ENCODE measurements around the gene TFAP2E. TPM values are rescaled to one million over a fixed set of nuclear protein-coding genes. Genes with fewer than 3 reads are reported as not detected.

The TFAP2E gene
- polyA plus RNA-seq, 4 donors = 0.64 to 1.4 TPM; not detected in 2

- FAIRE-seq (no peak), DNase-seq (no peak)
- peaks cover 0 to 11% (median 0%) of the 10 kb centered on the region in 3 donors for H3K4me1 ChIP-seq (ENCODE audit: control insufficient read depth in 3 of 3, insufficient read depth in 2 of 3, low read depth in 1 of 3, low read length in 2 of 3)
- no peak overlapping the region for H3K27ac ChIP-seq (ENCODE audit: low read depth in 1 of 3, low read length in 2 of 3)
- WGBS, 3 donors = 92 to 96% (median 95%) methylated on average over 2 of the region's 2 CpGs
- H3K36me3 ChIP-seq (ENCODE audit: control insufficient read depth in 3 of 3, insufficient read depth in 2 of 3, low read depth in 1 of 3, low read length in 3 of 3) = peaks cover under 1 to 17% (median 2%) of the 10 kb centered on the region in 3 donors
- peaks cover 0 to 9% of the 10 kb centered on the region in 2 donors for H3K9me3 ChIP-seq (ENCODE audit: control insufficient read depth in 2 of 2, insufficient read depth in 1 of 2, low read depth in 1 of 2, low read length in 1 of 2)
- H3K27me3 ChIP-seq (ENCODE audit: control insufficient read depth in 3 of 3, insufficient read depth in 3 of 3, low read length in 3 of 3) = no peaks in the 10 kb centered on the region
- no peak overlapping the region for H3K4me3 ChIP-seq (ENCODE audit: low read depth in 1 of 3, low read length in 3 of 3)
Observed at GRCh38 chr1:35536556-35537162, 36.5 kb upstream of the TFAP2E start.

DNA sequence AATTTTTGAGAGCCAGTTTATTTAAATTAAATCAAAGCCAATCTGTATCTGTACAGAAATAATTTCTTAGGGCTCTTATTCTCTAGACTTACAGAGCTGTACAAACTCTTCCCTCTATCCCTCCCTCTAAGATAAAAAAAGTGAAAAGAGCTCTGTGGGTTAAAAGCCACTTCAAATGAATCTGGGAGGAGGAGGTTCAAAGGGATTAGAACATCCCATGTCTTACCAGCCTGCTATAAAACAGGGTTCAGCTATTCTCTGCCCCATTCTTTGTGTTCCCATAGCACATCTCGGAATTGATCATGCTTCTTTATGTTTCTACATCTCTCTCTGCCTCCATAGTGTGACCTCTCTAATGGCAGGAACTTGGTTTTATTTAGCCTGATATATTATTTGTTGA is 35.3 kb upstream of the TFAP2E start:
- Histone ChIP-seq H3K27me3 (ENCODE audit: control insufficient read depth in 3 of 3, insufficient read depth in 3 of 3, low read length in 3 of 3) (no peaks in the 10 kb centered on the region), H3K27ac (ENCODE audit: low read depth in 1 of 3, low read length in 2 of 3) (no peak overlapping the region), H3K9me3 (ENCODE audit: control insufficient read depth in 2 of 2, insufficient read depth in 1 of 2, low read depth in 1 of 2, low read length in 1 of 2) (peaks cover 0 to under 1% of the 10 kb centered on the region in 2 donors), H3K36me3 (ENCODE audit: control insufficient read depth in 3 of 3, insufficient read depth in 2 of 3, low read depth in 1 of 3, low read length in 3 of 3) (peaks cover 0 to 11% (median 2%) of the 10 kb centered on the region in 3 donors), H3K4me1 (ENCODE audit: control insufficient read depth in 3 of 3, insufficient read depth in 2 of 3, low read depth in 1 of 3, low read length in 2 of 3) (peaks cover 0 to 11% (median 0%) of the 10 kb centered on the region in 3 donors), H3K4me3 (ENCODE audit: low read depth in 1 of 3, low read length in 3 of 3) (no peak overlapping the region)
- DNase-seq (no peak), FAIRE-seq (no peak)
- WGBS, 3 donors = 86 to 97% (median 90%) methylated on average over 1 of the region's 1 CpG

DNA sequence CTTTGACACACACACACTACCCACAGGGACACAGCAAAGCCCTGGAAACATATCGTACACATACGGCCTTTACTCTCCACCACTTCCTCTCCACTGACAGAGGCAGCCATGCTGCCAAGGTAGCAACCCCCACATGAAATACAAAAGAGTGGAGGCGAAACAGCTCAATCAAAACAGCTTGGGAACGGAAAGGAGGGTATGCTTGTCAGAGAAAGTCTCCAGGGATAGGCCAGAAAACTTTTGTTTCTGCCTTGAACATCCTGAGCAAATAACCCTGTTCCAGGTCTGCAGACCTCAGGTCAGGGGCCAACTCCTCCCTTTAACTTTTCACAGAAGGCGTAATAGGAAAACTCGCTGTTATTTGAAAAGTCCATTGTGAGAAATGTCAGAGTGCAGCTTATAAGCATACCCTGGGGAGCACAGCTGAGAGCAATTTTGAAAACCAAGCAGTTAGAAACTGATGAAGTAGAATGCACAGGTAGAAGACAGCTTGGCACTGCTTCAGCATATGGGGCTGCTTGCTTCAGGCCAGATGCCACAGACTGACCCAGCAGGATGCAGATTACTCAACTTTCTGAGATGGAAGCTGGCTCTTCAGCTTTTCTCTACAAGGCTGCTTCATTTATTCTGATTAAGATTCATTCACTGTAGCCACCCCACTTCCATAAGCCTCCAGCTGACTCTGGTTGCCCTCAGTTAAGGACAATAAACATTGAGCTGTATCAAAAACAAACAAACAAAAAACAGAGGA is 33.9 kb upstream of the TFAP2E start:
- no peaks in the 10 kb centered on the region for H3K9me3 ChIP-seq (ENCODE audit: control insufficient read depth in 2 of 2, insufficient read depth in 1 of 2, low read depth in 1 of 2, low read length in 1 of 2)
- H3K36me3 ChIP-seq (ENCODE audit: control insufficient read depth in 3 of 3, insufficient read depth in 2 of 3, low read depth in 1 of 3, low read length in 3 of 3) = peaks cover 0 to 11% (median 4%) of the 10 kb centered on the region in 3 donors
- H3K27me3 ChIP-seq (ENCODE audit: control insufficient read depth in 3 of 3, insufficient read depth in 3 of 3, low read length in 3 of 3) = no peaks in the 10 kb centered on the region
- WGBS, 3 donors = 64 to 90% (median 74%) methylated on average over 6 of the region's 6 CpGs
- H3K4me1 ChIP-seq (ENCODE audit: control insufficient read depth in 3 of 3, insufficient read depth in 2 of 3, low read depth in 1 of 3, low read length in 2 of 3) = peaks cover 0 to 11% (median 0%) of the 10 kb centered on the region in 3 donors
- DNase-seq (peak in 1 of 2 donors; percentile 27), FAIRE-seq (no peak)
- peak overlapping the region in 2 of 3 donors; percentile 5 to 43 for H3K27ac ChIP-seq (ENCODE audit: low read depth in 1 of 3, low read length in 2 of 3)
- H3K4me3 ChIP-seq (ENCODE audit: low read depth in 1 of 3, low read length in 3 of 3) = no peak overlapping the region

- no peak overlapping the region for H3K4me3 ChIP-seq (ENCODE audit: low read depth in 1 of 3, low read length in 3 of 3)
- no peak for DNase-seq
- H3K9me3 ChIP-seq (ENCODE audit: control insufficient read depth in 2 of 2, insufficient read depth in 1 of 2, low read depth in 1 of 2, low read length in 1 of 2) = no peaks in the 10 kb centered on the region
- peaks cover 0 to 9% (median 4%) of the 10 kb centered on the region in 3 donors for H3K36me3 ChIP-seq (ENCODE audit: control insufficient read depth in 3 of 3, insufficient read depth in 2 of 3, low read depth in 1 of 3, low read length in 3 of 3)
- peaks cover 0 to 11% (median 0%) of the 10 kb centered on the region in 3 donors for H3K4me1 ChIP-seq (ENCODE audit: control insufficient read depth in 3 of 3, insufficient read depth in 2 of 3, low read depth in 1 of 3, low read length in 2 of 3)
- no peaks in the 10 kb centered on the region for H3K27me3 ChIP-seq (ENCODE audit: control insufficient read depth in 3 of 3, insufficient read depth in 3 of 3, low read length in 3 of 3)
- H3K27ac ChIP-seq (ENCODE audit: low read depth in 1 of 3, low read length in 2 of 3) = peak overlapping the region in 2 of 3 donors; percentile 5 to 78
- WGBS, 3 donors = 29 to 67% (median 67%) methylated on average over 1 of the region's 1 CpG
- FAIRE-seq = no peak
Observed at GRCh38 chr1:35539824-35540261, 33.3 kb upstream of the TFAP2E start.

GRCh38 chr1:35544976-35545375 is 28.1 kb upstream of the TFAP2E start:
- Histone ChIP-seq H3K9me3 (ENCODE audit: control insufficient read depth in 2 of 2, insufficient read depth in 1 of 2, low read depth in 1 of 2, low read length in 1 of 2) (no peaks in the 10 kb centered on the region), H3K27me3 (ENCODE audit: control insufficient read depth in 3 of 3, insufficient read depth in 3 of 3, low read length in 3 of 3) (no peaks in the 10 kb centered on the region), H3K27ac (ENCODE audit: low read depth in 1 of 3, low read length in 2 of 3) (no peak overlapping the region), H3K36me3 (ENCODE audit: control insufficient read depth in 3 of 3, insufficient read depth in 2 of 3, low read depth in 1 of 3, low read length in 3 of 3) (peaks cover 3 to 9% (median 9%) of the 10 kb centered on the region in 3 donors), H3K4me1 (ENCODE audit: control insufficient read depth in 3 of 3, insufficient read depth in 2 of 3, low read depth in 1 of 3, low read length in 2 of 3) (peaks cover 0 to 4% (median 0%) of the 10 kb centered on the region in 3 donors), H3K4me3 (ENCODE audit: low read depth in 1 of 3, low read length in 3 of 3) (no peak overlapping the region)
- 73 to 93% (median 89%) methylated on average over 3 of the region's 3 CpGs for WGBS, 3 donors
- peak; percentile 42 to 70 for DNase-seq
- FAIRE-seq = no peak

GRCh38 chr1:35546614-35547013 is 26.5 kb upstream of the TFAP2E start:
- DNase-seq (no peak), FAIRE-seq (no peak)
- peaks cover 3 to 11% (median 7%) of the 10 kb centered on the region in 3 donors for H3K36me3 ChIP-seq (ENCODE audit: control insufficient read depth in 3 of 3, insufficient read depth in 2 of 3, low read depth in 1 of 3, low read length in 3 of 3)
- H3K27ac ChIP-seq (ENCODE audit: low read depth in 1 of 3, low read length in 2 of 3) = no peak overlapping the region
- H3K4me1 ChIP-seq (ENCODE audit: control insufficient read depth in 3 of 3, insufficient read depth in 2 of 3, low read depth in 1 of 3, low read length in 2 of 3) = no peaks in the 10 kb centered on the region
- no peaks in the 10 kb centered on the region for H3K9me3 ChIP-seq (ENCODE audit: control insufficient read depth in 2 of 2, insufficient read depth in 1 of 2, low read depth in 1 of 2, low read length in 1 of 2)
- WGBS, 3 donors = 91 to 99% (median 96%) methylated on average over 1 of the region's 1 CpG
- no peaks in the 10 kb centered on the region for H3K27me3 ChIP-seq (ENCODE audit: control insufficient read depth in 3 of 3, insufficient read depth in 3 of 3, low read length in 3 of 3)
- no peak overlapping the region for H3K4me3 ChIP-seq (ENCODE audit: low read depth in 1 of 3, low read length in 3 of 3)

DNA sequence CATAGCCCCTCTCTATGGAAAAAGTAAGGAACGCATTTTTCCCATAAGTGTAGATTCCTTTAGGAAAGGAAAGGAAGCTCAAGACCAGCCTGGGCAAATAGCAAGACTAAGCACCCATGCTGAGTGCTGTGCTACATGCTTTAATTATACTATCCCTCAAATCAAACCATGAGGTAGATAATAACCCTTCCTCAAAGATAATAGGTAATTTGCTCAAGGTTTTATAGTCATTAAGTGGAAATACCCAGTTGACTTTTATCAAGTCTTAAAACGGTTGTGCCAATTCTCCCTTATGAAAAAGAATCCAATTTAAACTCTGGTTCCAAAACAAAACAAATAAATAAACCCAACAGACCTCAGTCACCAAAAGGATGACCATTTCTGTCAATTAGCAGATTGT is 19.3 kb upstream of the TFAP2E start:
- Histone ChIP-seq H3K27me3 (ENCODE audit: control insufficient read depth in 3 of 3, insufficient read depth in 3 of 3, low read length in 3 of 3) (no peaks in the 10 kb centered on the region), H3K4me3 (ENCODE audit: low read depth in 1 of 3, low read length in 3 of 3) (no peak overlapping the region), H3K27ac (ENCODE audit: low read depth in 1 of 3, low read length in 2 of 3) (no peak overlapping the region), H3K36me3 (ENCODE audit: control insufficient read depth in 3 of 3, insufficient read depth in 2 of 3, low read depth in 1 of 3, low read length in 3 of 3) (peaks cover 0 to 21% (median 6%) of the 10 kb centered on the region in 3 donors), H3K9me3 (ENCODE audit: control insufficient read depth in 2 of 2, insufficient read depth in 1 of 2, low read depth in 1 of 2, low read length in 1 of 2) (no peaks in the 10 kb centered on the region), H3K4me1 (ENCODE audit: control insufficient read depth in 3 of 3, insufficient read depth in 2 of 3, low read depth in 1 of 3, low read length in 2 of 3) (peaks cover 5 to 18% (median 9%) of the 10 kb centered on the region in 3 donors)
- WGBS, 3 donors = 51 to 77% (median 55%) methylated on average over 2 of the region's 2 CpGs
- FAIRE-seq (no peak), DNase-seq (no peak)

DNA sequence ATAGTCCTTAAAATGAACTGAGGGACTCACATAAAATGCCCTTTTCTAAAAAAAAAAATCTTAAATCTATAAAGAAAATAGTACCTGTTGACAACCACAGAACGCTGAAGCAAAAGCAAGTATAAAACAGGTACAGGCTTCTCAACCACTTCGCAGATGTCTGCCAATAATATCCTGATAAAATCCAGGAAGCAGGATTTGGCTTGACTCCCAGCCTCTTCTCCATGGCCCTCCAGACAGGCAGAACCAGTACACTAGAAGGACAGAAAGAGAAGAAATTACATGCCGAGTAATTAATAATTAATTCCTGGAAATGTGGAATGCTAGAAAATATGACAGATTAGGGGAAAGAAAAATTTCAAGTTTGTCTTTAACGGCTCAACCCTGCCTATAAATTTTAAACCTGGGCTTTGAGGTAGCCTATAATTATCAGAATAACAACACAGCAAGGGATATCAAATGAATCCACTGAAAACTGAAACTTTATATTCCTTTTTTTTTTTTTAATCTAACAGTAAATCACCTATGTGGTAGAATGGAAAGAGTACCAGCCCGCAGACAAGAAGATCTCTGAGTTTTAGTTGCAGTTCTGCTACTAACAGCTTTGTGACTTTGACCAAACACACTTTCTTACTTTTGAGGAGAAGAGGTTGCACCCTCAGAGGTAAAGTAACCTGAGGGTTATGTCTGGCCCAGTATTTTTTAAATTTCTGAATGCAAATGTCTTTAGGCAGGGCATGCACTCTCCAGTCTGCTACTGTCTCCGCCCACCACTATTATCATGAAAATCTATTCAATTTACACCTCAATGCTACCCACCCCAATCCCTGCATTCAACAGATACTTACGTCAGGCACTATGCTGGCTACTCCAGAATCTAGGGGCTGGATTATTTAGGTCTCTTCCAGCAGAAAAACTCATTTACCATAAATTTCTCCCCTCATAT is 18.6 kb upstream of the TFAP2E start:
- no peak overlapping the region for H3K27ac ChIP-seq (ENCODE audit: low read depth in 1 of 3, low read length in 2 of 3)
- peak in 1 of 2 donors; percentile 49 for DNase-seq
- peaks cover 5 to 18% (median 9%) of the 10 kb centered on the region in 3 donors for H3K4me1 ChIP-seq (ENCODE audit: control insufficient read depth in 3 of 3, insufficient read depth in 2 of 3, low read depth in 1 of 3, low read length in 2 of 3)

More for the DNA sequence above, 18.6 kb upstream of the TFAP2E start:
- H3K36me3 ChIP-seq (ENCODE audit: control insufficient read depth in 3 of 3, insufficient read depth in 2 of 3, low read depth in 1 of 3, low read length in 3 of 3) = peaks cover 0 to 18% (median 4%) of the 10 kb centered on the region in 3 donors
- 33 to 53% (median 47%) methylated on average over 7 of the region's 7 CpGs for WGBS, 3 donors
- H3K4me3 ChIP-seq (ENCODE audit: low read depth in 1 of 3, low read length in 3 of 3) = no peak overlapping the region
- H3K9me3 ChIP-seq (ENCODE audit: control insufficient read depth in 2 of 2, insufficient read depth in 1 of 2, low read depth in 1 of 2, low read length in 1 of 2) = no peaks in the 10 kb centered on the region
- H3K27me3 ChIP-seq (ENCODE audit: control insufficient read depth in 3 of 3, insufficient read depth in 3 of 3, low read length in 3 of 3) = no peaks in the 10 kb centered on the region
- no peak for FAIRE-seq
